H9 (cell line): ENCODE measurements around the gene HFE. TPM values are rescaled to one million over a fixed set of nuclear protein-coding genes. Genes with fewer than 3 reads are reported as not detected.

Experiments used
- DNase-seq: peaks from one replicate; pipeline ENCODE4 v3.0.0-alpha.2; 2017
- H2AFZ ChIP-seq: one replicate; pipeline ENCODE4 v1.6.1; 2013; ENCODE audit warnings: mild to moderate bottlenecking, low read length, control low read depth, moderate library complexity
- H2AK5ac ChIP-seq: 2 replicates; pipeline ENCODE4 v1.6.1; 2013; ENCODE audit warnings: low read length, control low read depth, mixed read lengths; ENCODE audit not compliant: insufficient read length
- H2BK120ac ChIP-seq: one replicate; pipeline ENCODE4 v1.6.1; 2013; ENCODE audit warnings: low read depth, mild to moderate bottlenecking, low read length, control low read depth, inconsistent platforms; ENCODE audit not compliant: poor library complexity, severe bottlenecking
- H2BK12ac ChIP-seq: 2 replicates; pipeline ENCODE4 v1.6.1; 2013; ENCODE audit warnings: low read length, control low read depth, mixed read lengths, low read depth; ENCODE audit not compliant: insufficient read length
- H2BK15ac ChIP-seq: 2 replicates; pipeline ENCODE4 v1.6.1; 2013; ENCODE audit warnings: low read depth, low read length, control low read depth
- H2BK20ac ChIP-seq: one replicate; pipeline ENCODE4 v1.6.1; 2013; ENCODE audit warnings: low read depth, mild to moderate bottlenecking, low read length, control low read depth, inconsistent platforms; ENCODE audit not compliant: poor library complexity, severe bottlenecking
- H2BK5ac ChIP-seq: 2 replicates; pipeline ENCODE4 v1.6.1; 2013; ENCODE audit warnings: low read length, control low read depth, mixed read lengths; ENCODE audit not compliant: insufficient read length
- H3K14ac ChIP-seq: 2 replicates; pipeline ENCODE4 v1.6.1; 2013; ENCODE audit warnings: low read length, control low read depth; ENCODE audit not compliant: insufficient read depth
- H3K18ac ChIP-seq: 2 replicates; pipeline ENCODE4 v1.6.1; 2013; ENCODE audit warnings: low read depth, mild to moderate bottlenecking, mixed read lengths, low read length, control low read depth; ENCODE audit not compliant: insufficient read length
- H3K23ac ChIP-seq: 2 replicates; pipeline ENCODE4 v1.6.1; 2013; ENCODE audit warnings: low read length, control low read depth, mixed read lengths, low read depth; ENCODE audit not compliant: insufficient read length
- H3K23me2 ChIP-seq: 2 replicates; pipeline ENCODE4 v1.6.1; 2013; ENCODE audit warnings: low read depth, mild to moderate bottlenecking, mixed read lengths, low read length, control low read depth; ENCODE audit not compliant: insufficient read length, poor library complexity, severe bottlenecking
- H3K27ac ChIP-seq: 2 replicates; pipeline ENCODE4 v1.5.1; 2013; ENCODE audit warnings: low read length, control low read depth, mixed read lengths, low read depth; ENCODE audit not compliant: insufficient read length
- H3K27me3 ChIP-seq: 2 replicates; pipeline ENCODE4 v1.6.1; 2013; ENCODE audit warnings: low read length, control low read depth, inconsistent platforms; ENCODE audit not compliant: insufficient read depth
- H3K4ac ChIP-seq: 2 replicates; pipeline ENCODE4 v1.6.1; 2013; ENCODE audit warnings: low read depth, mild to moderate bottlenecking, control low read depth, inconsistent platforms, low read length, moderate library complexity
- H3K4me1 ChIP-seq: 2 replicates; pipeline ENCODE4 v1.6.1; 2013; ENCODE audit warnings: low read length, control low read depth, inconsistent platforms; ENCODE audit not compliant: insufficient read depth
- H3K4me2 ChIP-seq: 2 replicates; pipeline ENCODE4 v1.6.1; 2013; ENCODE audit warnings: low read length, control low read depth, mixed read lengths; ENCODE audit not compliant: insufficient read length, insufficient read depth
- H3K56ac ChIP-seq: 2 replicates; pipeline ENCODE4 v1.6.1; 2013; ENCODE audit warnings: low read depth, mild to moderate bottlenecking, mixed read lengths, low read length, control low read depth; ENCODE audit not compliant: insufficient read length
- H3K79me1 ChIP-seq: 2 replicates; pipeline ENCODE4 v1.6.1; 2013; ENCODE audit warnings: low read depth, mild to moderate bottlenecking, moderate library complexity, low read length, control low read depth, inconsistent platforms; ENCODE audit not compliant: insufficient read depth, poor library complexity, severe bottlenecking
- H3K79me2 ChIP-seq: 2 replicates; pipeline ENCODE4 v1.6.1; 2013; ENCODE audit warnings: low read length, control low read depth, inconsistent platforms; ENCODE audit not compliant: insufficient read depth
- H3K9ac ChIP-seq: 2 replicates; pipeline ENCODE4 v1.6.1; 2013; ENCODE audit warnings: low read length, control low read depth, mixed read lengths; ENCODE audit not compliant: insufficient read length; ENCODE audit errors: extremely low read depth
- H3K9me3 ChIP-seq: one replicate; pipeline ENCODE4 v1.6.1; 2013; ENCODE audit warnings: low read depth, low read length, inconsistent platforms; ENCODE audit not compliant: control insufficient read depth
- H3T11ph ChIP-seq: one replicate; pipeline ENCODE4 v1.6.1; 2013; ENCODE audit warnings: mild to moderate bottlenecking, low read length, control low read depth, inconsistent platforms
- H4K20me1 ChIP-seq: one replicate; pipeline ENCODE4 v1.6.1; 2013; ENCODE audit not compliant: control insufficient read depth, insufficient read length, insufficient read depth
- H4K5ac ChIP-seq: 2 replicates; pipeline ENCODE4 v1.6.1; 2013; ENCODE audit warnings: low read depth, mild to moderate bottlenecking, mixed read lengths, low read length, control low read depth; ENCODE audit not compliant: insufficient read length
- H4K8ac ChIP-seq: replicated peaks from 2 replicates; pipeline ENCODE4 v1.6.1; 2013; ENCODE audit warnings: low read length, control low read depth, mixed read lengths, low read depth; ENCODE audit not compliant: insufficient read length
- H4K91ac ChIP-seq: 2 replicates; pipeline ENCODE4 v1.6.1; 2013; ENCODE audit warnings: low read depth, mild to moderate bottlenecking, moderate library complexity, mixed read lengths, low read length, control low read depth; ENCODE audit not compliant: insufficient read length
- H3K27ac Mint-ChIP-seq, 3 experiments: 2 replicates in 2 of 3; 3 replicates in 1 of 3; pipeline ENCODE4 v1.8.0; 2020 to 2021; ENCODE audit warnings: mixed read lengths in 3 of 3, mild to moderate bottlenecking in 1 of 3, moderate library complexity in 1 of 3
- H3K27me3 Mint-ChIP-seq: 2 replicates; pipeline ENCODE4 v1.8.0; 2021; ENCODE audit warnings: low read depth, mild to moderate bottlenecking, moderate library complexity, mixed read lengths
- H3K36me3 Mint-ChIP-seq, 3 experiments: 2 replicates in 2 of 3; 3 replicates in 1 of 3; pipeline ENCODE4 v1.8.0; 2020 to 2021; ENCODE audit warnings: low read depth in 3 of 3, mixed read lengths in 3 of 3; ENCODE audit not compliant: insufficient read depth in 1 of 3
- H3K4me1 Mint-ChIP-seq, 2 experiments: 2 replicates each; pipeline ENCODE4 v1.8.0; 2020; ENCODE audit warnings: mixed read lengths in 2 of 2
- H3K4me3 Mint-ChIP-seq, 2 experiments: 2 replicates in 1 of 2; 3 replicates in 1 of 2; pipeline ENCODE4 v1.8.0; 2020 to 2021; ENCODE audit warnings: mild to moderate bottlenecking in 2 of 2, mixed read lengths in 2 of 2, moderate library complexity in 1 of 2
- H3K9me3 Mint-ChIP-seq, 2 experiments: 2 replicates in 1 of 2; 3 replicates in 1 of 2; pipeline ENCODE4 v1.8.0; 2020; ENCODE audit warnings: mild to moderate bottlenecking in 2 of 2, mixed read lengths in 2 of 2, moderate library complexity in 1 of 2
- WGBS: extraction: QIAGEN DNeasy Blood & Tissue Kit; methylation state at CpG from one replicate; pipeline ENCODE4 v1.1.7; 2013; ENCODE audit warnings: missing lambda C conversion rate, low lambda C conversion rate, mixed read lengths; ENCODE audit not compliant: insufficient read length; ENCODE audit errors: extremely low coverage; 5-methylcytosine and 5-hydroxymethylcytosine counted together
- total RNA-seq: library from RNA; stranded (reverse); gene quantifications from 2 replicates; pipeline ENCODE4 v1.2.1, GENCODE V29; 2021
- TF ChIP-seq, protein P1 (sequence below): fragments of 200-600 bp; sonication (generic); conservative IDR thresholded peaks from 3 replicates; pipeline ENCODE4 v1.8.0; 2021; ENCODE audit warnings: antibody characterized with exemption, mild to moderate bottlenecking

Gene HFE
- total RNA-seq, 1 experiment from 2014 or later: 0.98 TPM

DNA sequence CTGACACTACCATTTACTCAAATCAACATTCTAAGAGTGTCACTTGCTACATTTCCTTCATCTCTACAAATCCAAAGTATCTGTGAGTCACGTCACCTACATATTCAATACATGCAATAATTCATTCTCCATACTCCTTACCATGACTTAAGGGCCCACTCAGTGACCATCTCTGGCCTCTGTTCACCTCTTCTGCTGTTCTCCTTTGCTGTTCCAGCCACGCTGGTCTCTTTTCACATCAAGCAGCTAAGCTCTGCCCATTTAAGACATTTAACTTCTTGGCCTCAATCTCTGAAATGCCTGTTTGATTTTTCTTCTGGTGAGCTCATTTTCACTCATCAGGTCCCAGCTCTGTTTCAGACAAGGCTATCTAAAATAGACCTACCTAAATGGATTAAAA lies 46.5 kb downstream of the HFE start:
- Mint-ChIP-seq H3K4me3 (no peak overlapping the region), H3K4me1 (peaks cover 6% of the 10 kb centered on the region in 2 experiments; a peak in 1 of 4 replicates), H3K27ac (peak overlapping the region in 1 of 3 experiments; percentile 15; a peak in 1 of 7 replicates), H3K27me3 (no peaks in the 10 kb centered on the region), H3K36me3 (peaks cover 0 to 2% (median 1%) of the 10 kb centered on the region in 3 experiments; a peak in 3 of 7 replicates), H3K9me3 (no peaks in the 10 kb centered on the region)
- no peaks in the 10 kb centered on the region for H3K4me1 ChIP-seq
- H3K27ac ChIP-seq: no peak overlapping the region
- H2AFZ ChIP-seq: no peak overlapping the region
- no peak overlapping the region for H3K56ac ChIP-seq
- H4K20me1 ChIP-seq: no peaks in the 10 kb centered on the region
- TF ChIP-seq, protein P1, sequence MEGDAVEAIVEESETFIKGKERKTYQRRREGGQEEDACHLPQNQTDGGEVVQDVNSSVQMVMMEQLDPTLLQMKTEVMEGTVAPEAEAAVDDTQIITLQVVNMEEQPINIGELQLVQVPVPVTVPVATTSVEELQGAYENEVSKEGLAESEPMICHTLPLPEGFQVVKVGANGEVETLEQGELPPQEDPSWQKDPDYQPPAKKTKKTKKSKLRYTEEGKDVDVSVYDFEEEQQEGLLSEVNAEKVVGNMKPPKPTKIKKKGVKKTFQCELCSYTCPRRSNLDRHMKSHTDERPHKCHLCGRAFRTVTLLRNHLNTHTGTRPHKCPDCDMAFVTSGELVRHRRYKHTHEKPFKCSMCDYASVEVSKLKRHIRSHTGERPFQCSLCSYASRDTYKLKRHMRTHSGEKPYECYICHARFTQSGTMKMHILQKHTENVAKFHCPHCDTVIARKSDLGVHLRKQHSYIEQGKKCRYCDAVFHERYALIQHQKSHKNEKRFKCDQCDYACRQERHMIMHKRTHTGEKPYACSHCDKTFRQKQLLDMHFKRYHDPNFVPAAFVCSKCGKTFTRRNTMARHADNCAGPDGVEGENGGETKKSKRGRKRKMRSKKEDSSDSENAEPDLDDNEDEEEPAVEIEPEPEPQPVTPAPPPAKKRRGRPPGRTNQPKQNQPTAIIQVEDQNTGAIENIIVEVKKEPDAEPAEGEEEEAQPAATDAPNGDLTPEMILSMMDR: no peak
- H3T11ph ChIP-seq: no peak overlapping the region
- no peak overlapping the region for H2BK15ac ChIP-seq
- H3K23ac ChIP-seq: no peak overlapping the region
- no peak overlapping the region for H3K9ac ChIP-seq
- no peak overlapping the region for H4K91ac ChIP-seq
- no peak overlapping the region for H4K5ac ChIP-seq
- no peak overlapping the region for H2BK120ac ChIP-seq
- no peaks in the 10 kb centered on the region for H3K27me3 ChIP-seq
- no peaks in the 10 kb centered on the region for H3K9me3 ChIP-seq
- no peaks in the 10 kb centered on the region for H3K23me2 ChIP-seq
- no peak overlapping the region for H2AK5ac ChIP-seq
- DNase-seq: no peak
- H2BK12ac ChIP-seq: no peak overlapping the region
- H2BK20ac ChIP-seq: no peak overlapping the region
- no peak overlapping the region for H3K4me2 ChIP-seq
- no peak overlapping the region for H3K18ac ChIP-seq
- no CpG with 5 or more reads among the region's 2 CpGs for WGBS
- no peak overlapping the region for H3K14ac ChIP-seq
- no peak overlapping the region for H3K4ac ChIP-seq
- H4K8ac ChIP-seq: no peak overlapping the region
- H2BK5ac ChIP-seq: no peak overlapping the region
- no peaks in the 10 kb centered on the region for H3K79me2 ChIP-seq
- no peaks in the 10 kb centered on the region for H3K79me1 ChIP-seq
